Stimulated activated naive CD8-positive, alpha-beta T cell treated with anti-CD3 and anti-CD28 coated beads, Interleukin-15, amount 100 ng/mL, for 72 hours (primary cell): Measurements from ENCODE around the gene PCDHA13.
A peak's percentile ranks its signal among the peaks of the same experiment; 100 is the strongest.
"Not testable (repeated sequence)": the region's sequence is repeated elsewhere in the genome, so short reads cannot be mapped to it uniquely, and the experiment has no call there.

ENCODE experiments used
- ATAC-seq: fragments of 150-1000 bp; cut with Tn5 transposase; 2 replicates; pipeline ENCODE4 v1.10.0; 2021; ENCODE audit warnings: mild to moderate bottlenecking, moderate library complexity
- DNase-seq, 2 donors: peaks; one replicate each; pipeline ENCODE4 v3.0.0; 2021 to 2022
- H3K27ac Mint-ChIP-seq, 2 donors: one replicate each; pipeline ENCODE4 v1.8.0; 2022; ENCODE audit warnings: mild to moderate bottlenecking in 2 of 2, mixed read lengths in 2 of 2, moderate library complexity in 2 of 2
- H3K27me3 Mint-ChIP-seq: one replicate; pipeline ENCODE4 v1.8.0; 2022; ENCODE audit warnings: mixed read lengths
- H3K4me1 Mint-ChIP-seq: one replicate; pipeline ENCODE4 v1.8.0; 2022; ENCODE audit warnings: mild to moderate bottlenecking, mixed read lengths
- H3K4me3 Mint-ChIP-seq, 2 donors: one replicate each; pipeline ENCODE4 v1.8.0; 2022; ENCODE audit warnings: mild to moderate bottlenecking in 2 of 2, mixed read lengths in 2 of 2, moderate library complexity in 1 of 2
- H3K9me3 Mint-ChIP-seq, 2 donors: one replicate each; pipeline ENCODE4 v1.8.0; 2022; ENCODE audit warnings: mixed read lengths in 2 of 2

The PCDHA13 gene

GRCh38 chr5:140881889-140882590 is at the start of gene PCDHA13:
PCDHA13 (plus strand) TSS chr5:140882124; CDS start chr5:140882269, 145 bp downstream.
- Mint-ChIP-seq H3K4me3 (no peak within 1 kb of the TSS), H3K27ac (no peak within 1 kb of the TSS), H3K9me3 (peaks cover 16 to 27% of the 10 kb centered on the region in 2 donors), H3K27me3 (peaks cover 27% of the 10 kb centered on the region), H3K4me1 (no peaks in the 10 kb centered on the region)
- ATAC-seq (no peak), DNase-seq (no peak)

- DNase-seq (no peak), ATAC-seq (no peak)
- Mint-ChIP-seq H3K4me1 (no peaks in the 10 kb centered on the region), H3K27ac (no peak within 1 kb of the TSS), H3K4me3 (no peak within 1 kb of the TSS), H3K9me3 (peaks cover 9 to 34% of the 10 kb centered on the region in 2 donors), H3K27me3 (peaks cover 28% of the 10 kb centered on the region)
These were observed 47.9 kb upstream of the PCDHA13 start, which contains the start of gene PCDHA7 for GRCh38 chr5:140833993-140834392. PCDHA7 (plus strand) TSS chr5:140834269; CDS start chr5:140834384, 115 bp downstream.

GRCh38 chr5:140834439-140835008 is 47.4 kb upstream of the PCDHA13 start:
- not testable (repeated sequence) for ATAC-seq, DNase-seq, H3K27ac Mint-ChIP-seq, H3K4me1 Mint-ChIP-seq, H3K4me3 Mint-ChIP-seq
- Mint-ChIP-seq H3K9me3 (peaks cover 9 to 28% of the 10 kb centered on the region in 2 donors), H3K27me3 (peaks cover 27% of the 10 kb centered on the region)

GRCh38 chr5:140835622-140836510 is 46.1 kb upstream of the PCDHA13 start:
- DNase-seq (no peak), ATAC-seq (no peak)
- no peaks in the 10 kb centered on the region for H3K4me1 Mint-ChIP-seq
- H3K27me3 Mint-ChIP-seq: peaks cover 37% of the 10 kb centered on the region
- H3K4me3 Mint-ChIP-seq: no peak overlapping the region
- no peak overlapping the region for H3K27ac Mint-ChIP-seq
- peaks cover 18 to 36% of the 10 kb centered on the region in 2 donors for H3K9me3 Mint-ChIP-seq

- peaks cover 10% of the 10 kb centered on the region for H3K27me3 Mint-ChIP-seq
- ATAC-seq (no peak), DNase-seq (no peak)
- no peaks in the 10 kb centered on the region for H3K4me1 Mint-ChIP-seq
- no peak within 1 kb of the TSS for H3K27ac Mint-ChIP-seq
- H3K9me3 Mint-ChIP-seq: peaks cover 14 to 22% of the 10 kb centered on the region in 2 donors
- H3K4me3 Mint-ChIP-seq: no peak within 1 kb of the TSS
These were observed 40.7 kb upstream of the PCDHA13 start, which contains the start of gene PCDHA8 for GRCh38 chr5:140840978-140841962. PCDHA8 (plus strand) TSS chr5:140841187; CDS start chr5:140841322, 135 bp downstream.

GRCh38 chr5:140842798-140843733 is 38.9 kb upstream of the PCDHA13 start:
- Mint-ChIP-seq H3K27ac (no peak overlapping the region), H3K4me1 (no peaks in the 10 kb centered on the region), H3K4me3 (no peak overlapping the region), H3K9me3 (peaks cover 19 to 21% of the 10 kb centered on the region in 2 donors), H3K27me3 (peaks cover 19% of the 10 kb centered on the region)
- DNase-seq (no peak), ATAC-seq (no peak)

- H3K9me3 Mint-ChIP-seq, H3K4me1 Mint-ChIP-seq, DNase-seq, ATAC-seq, H3K27ac Mint-ChIP-seq, H3K4me3 Mint-ChIP-seq: not testable (repeated sequence)
- H3K27me3 Mint-ChIP-seq: peaks cover 15% of the 10 kb centered on the region
These were observed 33.5 kb upstream of the PCDHA13 start, which contains the start of gene PCDHA9 for GRCh38 chr5:140848139-140849102. PCDHA9 (plus strand) TSS chr5:140848382; CDS start chr5:140848496, 114 bp downstream.

GRCh38 chr5:140849831-140850634 is 31.9 kb upstream of the PCDHA13 start:
- H3K9me3 Mint-ChIP-seq, H3K4me3 Mint-ChIP-seq, H3K4me1 Mint-ChIP-seq: not testable (repeated sequence)

GRCh38 chr5:140855772-140856674 is 25.9 kb upstream of the PCDHA13 start, which contains the start of gene PCDHA10:
PCDHA10 (plus strand) TSS chr5:140855897; CDS start chr5:140856049, 152 bp downstream.
- Mint-ChIP-seq H3K27me3 (peaks cover 27% of the 10 kb centered on the region), H3K4me3 (no peak within 1 kb of the TSS), H3K4me1 (no peaks in the 10 kb centered on the region), H3K9me3 (peaks cover 13 to 25% of the 10 kb centered on the region in 2 donors), H3K27ac (peak within 1 kb of the TSS in 1 of 2 donors; percentile 82)
- no peak for DNase-seq
- ATAC-seq: no peak

More at GRCh38 chr5:140849831-140850634, 31.9 kb upstream of the PCDHA13 start:
- not testable (repeated sequence) for H3K27ac Mint-ChIP-seq, DNase-seq, ATAC-seq
- H3K27me3 Mint-ChIP-seq: peaks cover 16% of the 10 kb centered on the region

GRCh38 chr5:140857177-140857986 is 24.5 kb upstream of the PCDHA13 start:
- H3K9me3 Mint-ChIP-seq: peaks cover 13 to 27% of the 10 kb centered on the region in 2 donors
- DNase-seq: no peak
- no peak overlapping the region for H3K27ac Mint-ChIP-seq
- ATAC-seq: no peak
- no peaks in the 10 kb centered on the region for H3K4me1 Mint-ChIP-seq
- H3K4me3 Mint-ChIP-seq: no peak overlapping the region
- peaks cover 27% of the 10 kb centered on the region for H3K27me3 Mint-ChIP-seq

GRCh38 chr5:140857987-140858240 is 24.0 kb upstream of the PCDHA13 start:
- no peak overlapping the region for H3K4me3 Mint-ChIP-seq
- H3K4me1 Mint-ChIP-seq: no peaks in the 10 kb centered on the region
- H3K9me3 Mint-ChIP-seq: peaks cover 13 to 32% of the 10 kb centered on the region in 2 donors
- no peak for ATAC-seq
- no peak overlapping the region for H3K27ac Mint-ChIP-seq
- H3K27me3 Mint-ChIP-seq: peaks cover 25% of the 10 kb centered on the region
- no peak for DNase-seq
